Measurements from ENCODE around the gene LAMC3.
"Not testable (repeated sequence)": the region's sequence is repeated elsewhere in the genome, so short reads cannot be mapped to it uniquely, and the experiment has no call there.

The LAMC3 gene

DNA sequence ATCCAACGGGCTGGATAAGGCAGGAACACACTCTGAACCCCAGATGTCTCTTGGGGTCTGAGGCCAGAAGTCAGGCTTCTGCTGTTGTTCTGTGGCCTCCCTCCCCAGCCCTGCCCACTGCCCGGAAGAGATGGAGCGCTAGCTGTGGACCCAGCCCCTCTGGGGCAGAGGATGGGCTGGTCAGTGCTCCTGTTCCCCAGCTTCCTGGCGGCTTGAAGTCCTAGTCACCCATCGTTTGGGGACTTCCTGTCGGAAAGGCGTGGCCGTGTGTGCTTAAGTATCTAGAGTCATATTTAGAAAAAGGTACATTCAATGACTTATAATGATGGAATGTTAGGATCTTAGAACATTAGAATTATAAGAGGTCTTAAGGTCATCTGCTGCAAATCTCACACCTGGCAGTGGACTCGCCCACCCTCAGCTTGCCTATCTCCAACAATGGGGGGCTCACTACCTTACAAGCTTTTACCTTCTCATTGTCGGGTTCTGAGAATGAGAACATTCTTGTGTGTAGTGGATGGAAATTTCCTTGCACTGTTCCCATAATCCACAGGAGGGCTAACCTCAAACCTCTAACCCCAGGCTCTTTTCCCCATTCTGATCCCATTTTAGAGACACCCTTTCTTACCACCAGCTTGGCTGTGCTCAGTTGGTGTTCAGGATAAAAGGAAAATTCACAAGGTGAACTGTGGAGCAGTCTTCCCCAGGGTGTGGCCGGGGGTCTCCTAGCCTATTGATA is 74.0 kb downstream of the LAMC3 start:
- DNase-seq = no peak

DNA sequence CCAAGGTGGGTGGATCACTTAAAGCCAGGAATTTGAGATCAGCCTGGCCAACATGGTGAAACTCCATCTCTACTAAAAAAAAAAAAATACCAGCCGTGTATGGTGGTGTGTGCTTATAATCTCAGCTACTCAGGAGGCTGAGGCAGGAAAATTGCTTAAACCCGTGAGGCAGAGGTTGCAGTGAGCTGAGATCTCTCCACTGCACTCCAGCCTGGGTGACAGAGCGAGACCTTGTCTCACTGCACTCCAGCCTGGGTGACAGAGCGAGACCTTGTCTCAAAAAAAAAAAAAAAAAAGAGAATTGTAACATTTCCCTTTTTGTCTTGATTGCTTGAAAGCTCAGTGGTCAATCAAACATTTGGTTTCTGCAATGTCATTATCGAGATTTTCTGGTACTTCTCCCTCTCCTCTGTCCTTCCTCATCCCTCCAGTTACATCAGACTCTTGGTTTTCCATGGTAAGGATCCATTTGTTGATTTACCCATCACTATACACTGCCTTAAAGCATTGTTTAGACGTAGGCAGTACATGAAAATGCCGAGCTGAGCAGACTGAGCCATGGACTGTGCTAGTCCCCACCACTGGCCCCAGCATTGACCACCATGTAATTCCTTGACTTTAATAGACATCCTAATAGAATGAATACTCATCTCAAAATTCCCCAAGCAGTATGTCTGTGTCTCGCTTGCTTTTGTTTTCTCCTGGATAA is 75.8 kb downstream of the LAMC3 start:
- no peak for DNase-seq

DNA sequence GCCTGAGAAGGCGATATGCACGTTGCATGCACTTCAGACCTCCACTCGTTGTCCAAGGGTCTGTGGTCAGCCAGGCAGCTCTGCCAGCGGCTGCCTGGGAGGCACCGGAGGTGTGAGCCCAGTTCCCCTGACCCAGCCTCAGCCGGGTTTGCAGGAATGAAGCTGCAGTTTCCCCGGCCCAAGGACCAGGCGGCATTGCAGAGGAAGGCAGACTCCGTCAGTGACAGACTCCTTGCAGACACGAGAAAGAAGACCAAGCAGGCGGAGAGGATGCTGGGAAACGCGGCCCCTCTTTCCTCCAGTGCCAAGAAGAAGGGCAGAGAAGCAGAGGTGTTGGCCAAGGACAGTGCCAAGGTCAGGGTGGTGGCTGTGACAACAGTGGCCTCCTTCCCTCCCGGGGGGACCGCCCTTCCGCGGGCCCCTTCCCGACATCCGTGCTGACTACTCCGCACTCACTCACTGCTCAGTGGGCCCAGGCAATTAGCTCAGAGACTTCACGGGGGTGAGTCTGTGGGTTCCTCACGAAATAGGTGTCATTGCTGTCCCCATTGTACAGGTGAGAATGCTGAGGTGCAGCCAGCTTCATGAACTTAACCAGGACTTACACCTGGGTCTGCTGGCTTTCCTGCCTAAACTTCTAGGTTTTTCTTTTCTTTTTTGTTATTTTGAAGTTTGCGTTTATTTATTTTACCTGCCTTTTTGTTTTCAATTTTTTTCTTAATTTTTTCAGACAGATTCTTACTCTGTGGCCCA is 76.6 kb downstream of the LAMC3 start:
- DNase-seq = no peak

- DNase-seq = no peak
These were observed 78.5 kb downstream of the LAMC3 start for GRCh38 chr9:131087354-131087893.

DNA sequence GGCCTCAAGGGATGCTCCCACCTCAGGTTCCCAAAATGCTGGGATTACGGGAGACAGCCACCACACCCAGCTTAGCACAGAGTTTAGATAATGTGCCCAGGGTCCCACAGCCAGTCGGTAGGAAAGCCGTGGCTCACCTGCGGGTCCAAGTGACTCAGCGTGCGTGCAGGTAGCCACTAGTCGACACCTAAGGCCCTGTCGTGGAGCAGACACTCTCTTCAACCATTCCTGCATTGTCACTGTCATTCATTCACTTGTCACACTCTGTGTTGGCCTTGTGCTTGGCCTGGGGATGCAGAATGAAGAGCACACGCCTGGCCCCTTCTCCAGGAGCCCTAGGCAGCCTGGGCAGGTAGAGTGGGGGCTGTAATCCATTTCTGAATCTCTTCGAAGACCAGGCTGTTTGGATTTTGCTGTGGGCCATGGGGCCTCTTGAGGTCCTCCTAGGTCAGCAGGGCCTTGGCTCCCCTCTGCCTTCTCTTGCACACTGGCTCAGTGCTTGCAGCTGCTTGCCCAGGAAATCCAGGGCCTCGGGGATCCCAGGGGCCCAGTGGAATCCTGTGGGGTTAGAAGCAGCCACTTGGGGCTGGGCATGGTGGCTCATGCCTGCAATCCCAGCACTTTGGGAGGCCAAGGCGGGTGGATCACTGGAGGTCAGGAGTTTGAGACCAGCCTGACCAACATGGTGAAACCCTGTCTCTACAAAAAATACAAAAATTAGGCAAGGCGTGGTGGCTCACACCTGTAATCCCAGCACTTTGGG is 81.2 kb downstream of the LAMC3 start:
- DNase-seq = no peak

DNA sequence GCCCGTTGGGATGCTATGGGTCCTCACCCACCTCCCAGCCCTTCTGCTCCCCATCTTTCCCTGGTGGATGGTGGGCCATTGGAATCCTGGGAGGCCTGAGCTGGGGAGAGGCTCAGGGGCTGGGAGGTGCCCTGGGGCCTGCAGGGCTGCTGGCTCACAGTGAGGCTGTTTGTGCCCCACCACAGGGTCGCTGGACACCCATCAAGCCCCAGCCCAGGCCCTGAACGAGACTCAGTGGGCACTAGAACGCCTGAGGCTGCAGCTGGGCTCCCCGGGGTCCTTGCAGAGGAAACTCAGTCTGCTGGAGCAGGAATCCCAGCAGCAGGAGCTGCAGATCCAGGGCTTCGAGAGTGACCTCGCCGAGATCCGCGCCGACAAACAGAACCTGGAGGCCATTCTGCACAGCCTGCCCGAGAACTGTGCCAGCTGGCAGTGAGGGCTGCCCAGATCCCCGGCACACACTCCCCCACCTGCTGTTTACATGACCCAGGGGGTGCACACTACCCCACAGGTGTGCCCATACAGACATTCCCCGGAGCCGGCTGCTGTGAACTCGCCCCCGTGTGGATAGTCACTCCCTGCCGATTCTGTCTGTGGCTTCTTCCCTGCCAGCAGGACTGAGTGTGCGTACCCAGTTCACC is 82.5 kb downstream of the LAMC3 start:
- DNase-seq = no peak

DNA sequence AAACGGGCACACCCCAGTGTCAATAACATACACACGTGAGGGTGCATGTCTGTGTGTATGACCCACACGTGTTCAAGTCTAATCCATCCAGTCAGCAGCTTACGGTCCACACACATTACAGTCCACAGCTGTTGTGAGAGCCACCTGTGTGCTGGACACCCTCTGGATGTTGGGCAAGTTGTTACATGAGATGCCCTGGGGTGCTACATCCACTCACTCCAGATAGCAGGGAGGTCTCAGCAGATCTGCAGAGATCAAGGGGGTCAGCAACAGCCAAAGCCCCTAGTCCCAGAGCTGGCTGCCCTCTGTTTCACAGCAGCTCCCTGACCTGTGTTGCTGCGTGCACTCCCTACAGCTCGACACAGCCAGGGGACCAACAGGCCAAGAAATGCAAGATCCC is 83.1 kb downstream of the LAMC3 start:
- DNase-seq = no peak

DNA sequence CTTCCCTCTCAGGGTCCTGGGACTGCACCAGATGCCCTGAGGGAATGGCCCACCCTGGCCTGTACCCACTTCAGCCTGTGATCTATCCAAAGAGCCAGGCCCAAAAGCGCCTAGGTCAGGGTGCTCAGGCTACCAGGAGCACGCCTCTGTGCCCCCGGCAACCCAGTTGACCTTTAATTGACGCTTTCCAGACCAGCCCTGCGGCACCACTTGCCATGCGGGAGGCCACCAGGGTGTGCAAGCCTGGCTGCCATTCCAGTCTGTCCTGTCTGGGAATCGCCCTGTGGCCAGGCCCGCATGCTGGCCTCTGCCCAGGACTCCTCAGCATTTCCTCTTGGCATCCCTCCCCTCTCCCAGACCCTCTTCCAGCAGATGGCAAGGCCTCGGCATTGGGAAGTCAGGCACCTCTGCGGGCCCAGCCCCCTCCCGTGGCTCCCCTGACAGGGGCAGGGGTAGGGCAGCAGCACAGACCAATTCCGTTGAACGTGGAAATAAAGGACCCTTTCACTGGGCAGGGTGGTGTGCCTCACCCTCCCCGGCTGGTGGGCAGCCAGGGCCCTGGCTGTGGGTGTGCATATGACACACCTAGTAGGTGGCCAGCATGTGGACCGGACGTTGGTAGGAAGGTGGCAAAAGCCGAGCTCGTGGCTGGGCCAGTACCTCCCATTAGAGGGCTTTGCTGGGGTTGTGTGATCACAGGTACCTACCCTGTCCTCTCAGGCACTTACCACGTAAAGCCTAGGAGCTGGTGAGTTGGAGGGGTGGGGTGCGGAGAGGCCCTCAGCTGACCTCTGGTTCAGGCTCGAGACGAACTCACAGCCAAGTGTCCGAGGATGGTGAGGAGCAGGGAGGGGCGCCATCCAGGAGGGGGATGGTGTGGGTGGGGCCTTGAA is 83.8 kb downstream of the LAMC3 start:
- no peak for DNase-seq

DNA sequence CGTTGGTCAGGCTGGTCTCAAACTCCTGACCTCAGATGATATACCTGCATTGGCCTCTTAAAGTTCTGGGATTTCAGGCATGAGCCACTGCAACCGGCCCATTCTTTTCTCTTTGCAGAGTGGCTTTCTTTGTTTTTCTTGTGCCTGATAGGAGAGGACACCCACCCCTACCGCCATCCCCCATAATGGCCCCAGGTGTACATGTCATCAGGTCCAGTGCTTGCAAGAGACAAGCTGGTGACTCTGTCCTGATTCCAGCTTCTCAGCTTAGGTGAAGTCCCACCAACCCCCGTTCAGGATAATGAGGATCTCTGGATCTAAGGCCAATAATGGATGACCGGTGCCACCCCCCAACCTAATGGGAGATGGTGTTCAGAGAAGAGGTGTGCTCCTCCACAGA is 85.0 kb downstream of the LAMC3 start:
- no peak for DNase-seq

GRCh38 chr9:131094622-131095021 is 85.6 kb downstream of the LAMC3 start:
- DNase-seq = no peak

DNA sequence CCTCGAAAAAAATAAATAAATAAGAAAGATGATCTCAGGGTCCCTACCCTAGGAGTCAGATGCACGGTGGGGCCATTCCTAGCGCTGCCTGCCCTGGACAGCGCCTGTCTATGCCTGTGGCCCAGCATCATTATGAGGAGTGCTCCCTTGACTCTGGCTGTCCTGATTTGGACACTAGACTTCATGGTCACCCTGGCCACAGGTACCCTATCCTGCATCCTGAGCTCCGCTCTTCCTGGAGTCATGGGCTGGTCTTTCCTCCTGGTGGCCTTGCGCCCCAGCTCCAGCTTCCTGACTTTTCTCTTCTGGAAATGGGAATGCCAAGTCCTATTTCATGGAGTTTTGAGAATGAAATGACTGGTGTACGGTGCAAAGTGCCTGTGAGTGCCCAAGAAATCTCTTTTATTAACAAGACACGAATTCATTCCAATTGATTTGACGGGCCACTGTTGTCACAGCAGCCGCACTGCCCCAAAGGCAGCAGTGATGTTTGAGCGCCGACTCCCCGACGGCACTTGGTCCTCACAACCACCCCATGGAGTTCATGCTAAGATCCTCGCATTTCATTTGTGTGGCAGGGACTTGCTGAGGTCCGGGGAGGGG is 86.8 kb downstream of the LAMC3 start:
- DNase-seq = no peak

DNA sequence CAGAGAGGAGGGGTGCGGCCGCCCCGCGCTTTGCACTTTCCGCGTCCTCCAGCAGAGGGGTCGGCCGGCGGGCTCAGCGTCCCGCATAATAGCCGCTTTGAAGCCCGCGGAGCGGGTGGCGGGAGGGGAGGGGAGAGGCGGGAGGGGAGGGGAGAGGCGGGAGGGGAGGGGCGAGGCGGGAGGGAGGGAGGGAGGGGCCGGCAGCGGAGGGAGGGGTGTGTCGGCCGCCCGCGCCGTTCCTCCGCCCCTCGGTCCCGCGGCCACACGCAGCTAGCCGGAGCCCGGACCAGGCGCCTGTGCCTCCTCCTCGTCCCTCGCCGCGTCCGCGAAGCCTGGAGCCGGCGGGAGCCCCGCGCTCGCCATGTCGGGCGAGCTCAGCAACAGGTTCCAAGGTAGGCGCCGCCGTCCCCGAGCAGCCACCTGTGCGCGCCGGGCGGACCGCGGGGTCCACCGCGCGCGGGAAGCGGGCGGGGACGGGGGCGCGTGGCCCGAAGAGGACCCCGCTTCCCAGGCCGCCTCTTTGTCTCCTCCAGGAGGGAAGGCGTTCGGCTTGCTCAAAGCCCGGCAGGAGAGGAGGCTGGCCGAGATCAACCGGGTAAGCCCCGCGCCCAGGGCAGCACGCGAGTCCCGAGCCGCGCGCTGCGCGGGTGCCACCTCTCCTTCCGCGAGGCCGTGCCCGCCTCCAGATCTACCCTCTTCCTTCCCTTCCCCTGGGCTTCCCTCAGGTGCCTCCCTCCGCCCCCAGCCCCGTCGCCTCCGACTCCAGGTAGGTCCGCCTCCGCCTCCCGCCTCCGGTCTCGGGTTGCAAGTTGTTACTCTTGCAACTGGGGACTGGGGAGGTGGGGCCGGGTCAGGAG is 87.5 kb downstream of the LAMC3 start, which contains the start of gene AIF1L:
TSS of gene AIF1L (plus strand) at position 263 of the 857 bp plus-strand sequence. CDS start at position 362, 99 bp downstream.
- no peak for DNase-seq

GRCh38 chr9:131097126-131097947 is 88.4 kb downstream of the LAMC3 start:
- DNase-seq = no peak

GRCh38 chr9:131097948-131098278 is 88.9 kb downstream of the LAMC3 start:
- DNase-seq = no peak

- no peak for DNase-seq
These were observed 89.6 kb downstream of the LAMC3 start for GRCh38 chr9:131098391-131099101.

DNA sequence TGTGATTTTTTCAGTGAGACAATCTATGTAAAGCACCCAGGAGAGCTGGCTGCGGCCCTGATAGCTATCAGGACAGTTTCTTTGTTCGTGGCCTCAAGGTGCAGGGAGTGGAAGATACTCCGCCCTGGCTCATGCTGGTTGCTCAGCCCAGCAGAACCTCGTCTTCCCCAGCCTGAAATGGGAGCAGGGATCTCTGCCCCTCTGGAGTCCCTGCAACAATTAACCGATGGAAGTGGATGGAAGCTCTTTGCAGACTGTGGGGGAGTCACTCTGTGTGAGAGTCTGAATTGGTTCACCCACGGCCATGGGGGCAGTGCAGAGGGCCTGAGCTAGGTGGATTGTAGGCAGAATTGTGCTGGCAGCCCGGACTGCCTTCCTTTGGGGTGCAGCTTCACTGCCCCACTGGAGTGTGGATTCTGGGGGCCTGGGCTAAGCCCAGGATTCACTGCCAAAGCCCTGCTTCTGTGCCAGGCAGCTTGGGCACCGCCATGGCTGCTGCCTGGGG is 90.2 kb downstream of the LAMC3 start:
- no peak for DNase-seq

GRCh38 chr9:131099845-131100244 is 90.9 kb downstream of the LAMC3 start:
- DNase-seq = not testable (repeated sequence)

- DNase-seq = no peak
These were observed 91.5 kb downstream of the LAMC3 start for GRCh38 chr9:131100445-131100844.
